GM12873 (cell line): Measurements from ENCODE around the gene NKAIN2.

ENCODE experiments used
- CTCF ChIP-seq: IDR thresholded peaks from 2 replicates; pipeline ENCODE4 v1.5.1; 2012; ENCODE audit warnings: low read depth, mild to moderate bottlenecking, moderate library complexity, low read length, control low read depth; ENCODE audit not compliant: insufficient read depth; ENCODE audit errors: missing control alignments

The NKAIN2 gene

DNA sequence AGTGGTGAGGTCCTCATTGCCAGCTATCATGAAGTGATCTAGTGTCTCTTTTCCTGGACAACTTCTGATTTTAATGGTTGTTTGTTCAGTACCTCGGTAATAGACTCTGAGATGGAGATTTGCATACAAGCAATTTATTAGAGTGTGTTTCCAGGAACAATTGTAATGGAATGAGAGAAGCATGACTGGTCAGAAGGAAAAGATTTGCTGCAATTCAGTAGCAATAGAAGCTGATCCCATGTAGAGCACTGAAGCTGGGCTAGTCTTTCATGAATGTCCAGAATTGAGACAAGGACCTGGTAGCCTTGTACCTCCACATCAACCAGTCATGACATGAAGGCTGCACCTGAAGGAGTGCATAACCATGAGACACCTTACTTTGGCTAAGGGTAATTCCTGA is 526.5 kb downstream of the NKAIN2 start:
- no peak for TF ChIP-seq CTCF

GRCh38 chr6:124334359-124334758 is 530.7 kb downstream of the NKAIN2 start:
- no peak for TF ChIP-seq CTCF

DNA sequence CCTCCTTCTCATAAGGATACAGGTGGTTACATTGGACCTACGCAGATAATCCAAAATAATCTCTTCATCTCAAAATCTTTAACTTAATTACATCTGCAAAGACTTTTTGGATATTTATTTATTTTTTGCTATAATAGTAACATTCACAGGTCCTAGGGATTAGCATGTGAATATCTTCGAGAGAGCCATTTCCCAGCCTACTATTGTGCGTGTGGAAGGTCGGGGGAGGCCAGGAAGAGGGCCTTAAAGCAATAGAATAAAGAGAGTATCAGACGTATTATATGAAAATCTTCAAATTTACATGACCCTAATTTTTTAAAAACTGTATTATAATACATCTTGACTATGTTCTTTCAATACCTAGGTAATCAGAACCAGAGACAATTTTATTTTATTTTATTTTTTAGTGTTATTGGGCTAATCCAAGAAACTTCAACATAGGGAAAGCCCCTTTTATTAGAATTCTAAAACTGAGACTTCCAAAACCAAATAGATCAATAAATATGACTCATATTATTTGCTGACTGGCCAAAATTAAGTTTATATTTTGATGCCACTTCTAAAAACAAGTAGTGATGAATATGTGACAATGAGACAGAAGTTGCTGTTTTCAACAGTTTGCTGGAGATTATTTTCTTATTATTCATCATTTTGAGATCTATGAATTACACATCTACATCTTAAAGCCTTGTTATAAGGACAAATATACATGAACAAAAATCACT is 536.1 kb downstream of the NKAIN2 start:
- no peak for TF ChIP-seq CTCF

DNA sequence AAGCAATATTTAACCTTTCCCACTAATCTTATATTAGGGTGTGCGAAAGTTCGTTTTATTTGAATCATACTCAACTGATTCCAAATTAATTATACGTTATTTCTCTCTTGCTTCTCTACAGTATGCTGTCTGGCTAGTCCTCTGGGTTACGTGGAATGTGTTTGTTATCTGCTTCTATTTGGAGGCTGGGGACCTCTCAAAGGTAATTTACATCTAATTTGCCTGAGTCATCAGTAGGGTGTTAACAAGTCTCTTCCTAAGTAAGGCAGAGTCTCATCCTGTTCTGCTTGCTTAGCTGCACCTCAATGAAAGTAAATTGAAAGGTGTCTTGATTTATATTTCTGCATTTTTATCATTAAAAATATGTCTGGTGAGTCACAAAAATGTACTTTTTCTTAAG is 551.5 kb downstream of the NKAIN2 start:
- no peak for TF ChIP-seq CTCF

GRCh38 chr6:124356276-124356810 is 552.7 kb downstream of the NKAIN2 start:
- TF ChIP-seq CTCF, result no peak

GRCh38 chr6:124356811-124357210 is 553.1 kb downstream of the NKAIN2 start:
- no peak for TF ChIP-seq CTCF

- TF ChIP-seq CTCF, result no peak
Measured at GRCh38 chr6:124368131-124368530, 564.5 kb downstream of the NKAIN2 start.
